ENCODE data around the gene MPST. TPM values are rescaled to one million over a fixed set of nuclear protein-coding genes. Genes with fewer than 3 reads are reported as not detected.
A peak's percentile ranks its signal among the peaks of the same experiment; 100 is the strongest.

MPST gene
- total RNA-seq, 3 donors from 2014 or later, result 135 to 224 (median 186) TPM

GRCh38 chr22:36977947-36978660 is 41.4 kb upstream of the MPST start:
- intact Hi-C loops (cut with DNase I, micrococcal nuclease), result loop anchor here (10.0 kb wide), 2 partner anchors 123 to 193 kb away; no protein-coding TSS in a partner anchor
- peak; percentile 93 to 94 (median 93) for DNase-seq

GRCh38 chr22:36979016-36979910 is 40.3 kb upstream of the MPST start:
- ATAC-seq, result no peak
- no peaks in the 10 kb centered on the region for H3K9me3 ChIP-seq
- TF ChIP-seq CTCF (IDR thresholded peaks at IDR 0.05), result no peak

More at GRCh38 chr22:36977947-36978660, 41.4 kb upstream of the MPST start:
- Histone ChIP-seq H3K4me1 (ENCODE audit: low read depth) (no peaks in the 10 kb centered on the region), H3K36me3 (ENCODE audit: low read depth) (no peaks in the 10 kb centered on the region), H3K9me3 (no peaks in the 10 kb centered on the region), H3K4me3 (no peak overlapping the region)
- peak; percentile 99 for ATAC-seq
- peak; percentile 89 for TF ChIP-seq CTCF (IDR thresholded peaks at IDR 0.05)

GRCh38 chr22:36981247-36981775 is 38.2 kb upstream of the MPST start:
- intact Hi-C loops (cut with DNase I, micrococcal nuclease), result no loop called here
- Histone ChIP-seq H3K4me3 (no peak overlapping the region), H3K9me3 (peaks cover 9% of the 10 kb centered on the region), H3K4me1 (ENCODE audit: low read depth) (no peaks in the 10 kb centered on the region), H3K36me3 (ENCODE audit: low read depth) (no peaks in the 10 kb centered on the region)
- no peak for TF ChIP-seq CTCF (IDR thresholded peaks at IDR 0.05)
- DNase-seq (no peak), ATAC-seq (no peak)

More at GRCh38 chr22:36979016-36979910, 40.3 kb upstream of the MPST start:
- DNase-seq, result no peak
- Histone ChIP-seq H3K36me3 (ENCODE audit: low read depth) (no peaks in the 10 kb centered on the region), H3K4me1 (ENCODE audit: low read depth) (no peaks in the 10 kb centered on the region), H3K4me3 (no peak overlapping the region)
- intact Hi-C loops (cut with DNase I, micrococcal nuclease), result loop anchor here (10.0 kb wide), 2 partner anchors 124 to 194 kb away; no protein-coding TSS in a partner anchor

GRCh38 chr22:36982136-36982535 is 37.4 kb upstream of the MPST start:
- no peak overlapping the region for H3K4me3 ChIP-seq
- H3K9me3 ChIP-seq, result peaks cover 10% of the 10 kb centered on the region
- intact Hi-C loops (cut with DNase I, micrococcal nuclease), result no loop called here
- no peaks in the 10 kb centered on the region for H3K4me1 ChIP-seq (ENCODE audit: low read depth)
- no peak for TF ChIP-seq CTCF (IDR thresholded peaks at IDR 0.05)
- no peak for DNase-seq
- H3K36me3 ChIP-seq (ENCODE audit: low read depth), result no peaks in the 10 kb centered on the region
- no peak for ATAC-seq

GRCh38 chr22:36985211-36985889 is 34.2 kb upstream of the MPST start:
- DNase-seq, result no peak
- no peak for TF ChIP-seq CTCF (IDR thresholded peaks at IDR 0.05)
- no peak for ATAC-seq

More at GRCh38 chr22:36985211-36985889, 34.2 kb upstream of the MPST start:
- Histone ChIP-seq H3K4me3 (no peak overlapping the region), H3K4me1 (ENCODE audit: low read depth) (no peaks in the 10 kb centered on the region), H3K36me3 (ENCODE audit: low read depth) (no peaks in the 10 kb centered on the region), H3K9me3 (peaks cover 10% of the 10 kb centered on the region)
- intact Hi-C loops (cut with DNase I, micrococcal nuclease), result no loop called here
